GM12892 (cell line): ENCODE measurements around the gene ITPR3.

ENCODE experiments used
- POLR2AphosphoS5 ChIP-seq: IDR thresholded peaks from 2 replicates; pipeline ENCODE4 v1.6.1; 2011; ENCODE audit warnings: low read depth, low read length, control low read depth
- TAF1 ChIP-seq: IDR thresholded peaks from 2 replicates; pipeline ENCODE4 v1.6.1; 2011; ENCODE audit warnings: low read depth, mild to moderate bottlenecking, control low read depth, low read length, borderline replicate concordance

- TF ChIP-seq POLR2AphosphoS5 (no peak), TAF1 (no peak)
Observed at GRCh38 chr6:33600761-33601160, 20.4 kb upstream of the ITPR3 start.
